Peyer's patch (tissue), 4 donors: ENCODE data around the gene PLXDC1. TPM values are rescaled to one million over a fixed set of nuclear protein-coding genes. Genes with fewer than 3 reads are reported as not detected.
"Not testable (repeated sequence)": the region's sequence is repeated elsewhere in the genome, so short reads cannot be mapped to it uniquely, and the experiment has no call there.

ENCODE experiments used
- DNase-seq, 3 donors: peaks; one replicate each; pipeline ENCODE4 v3.0.0-alpha.2; 2017 to 2019
- H3K27ac ChIP-seq, 4 donors: fragments of 200-600 bp; sonication (generic); one replicate each; pipeline ENCODE4 v1.5.1; 2016 to 2019
- H3K27me3 ChIP-seq, 2 donors: fragments of 200-600 bp; sonication (generic); one replicate each; pipeline ENCODE4 v1.5.1; 2019
- H3K36me3 ChIP-seq, 3 donors: fragments of 200-600 bp; sonication (generic); one replicate each; pipeline ENCODE4 v1.5.1; 2016 to 2019
- H3K4me1 ChIP-seq, 4 donors: fragments of 200-600 bp; sonication (generic); one replicate each; pipeline ENCODE4 v1.5.1; 2016 to 2019
- H3K4me3 ChIP-seq, 4 donors: fragments of 200-600 bp; sonication (generic); 1 replicate in 3 of 4; 2 replicates in 1 of 4; pipeline ENCODE4 v1.5.1; 2016 to 2019; ENCODE audit warnings: mild to moderate bottlenecking in 1 of 4
- H3K9me3 ChIP-seq, 4 donors: fragments of 200-600 bp; sonication (generic); one replicate each; pipeline ENCODE4 v1.5.1; 2016 to 2019; ENCODE audit warnings: mild to moderate bottlenecking in 1 of 4
- POLR2A ChIP-seq, 2 donors: fragments of 450-650 bp; IDR thresholded peaks; one replicate each; pipeline ENCODE4 v1.5.1; 2017; ENCODE audit warnings: antibody characterized with exemption in 2 of 2, mild to moderate bottlenecking in 2 of 2, moderate library complexity in 2 of 2
- total RNA-seq, 4 donors: library from RNA; depleted of rRNA; stranded (reverse); fragments of >200 nt; gene quantifications; one replicate each; pipeline ENCODE4 v1.1.0, GENCODE V29; 2016
- TF ChIP-seq, protein P1 (sequence below), 6 experiments: fragments of 450-650 bp in 4 of 6; fragments of 200-600 bp in 2 of 6; sonication (generic) in 1 of 6; IDR thresholded peaks; one replicate each; pipeline ENCODE4 v1.5.1; 2017 to 2019; ENCODE audit warnings: antibody characterized with exemption in 6 of 6, mild to moderate bottlenecking in 3 of 6, moderate library complexity in 1 of 6

The PLXDC1 gene
- total RNA-seq, 4 donors from 2014 or later = 14.5 to 34.7 (median 18.2) TPM

DNA sequence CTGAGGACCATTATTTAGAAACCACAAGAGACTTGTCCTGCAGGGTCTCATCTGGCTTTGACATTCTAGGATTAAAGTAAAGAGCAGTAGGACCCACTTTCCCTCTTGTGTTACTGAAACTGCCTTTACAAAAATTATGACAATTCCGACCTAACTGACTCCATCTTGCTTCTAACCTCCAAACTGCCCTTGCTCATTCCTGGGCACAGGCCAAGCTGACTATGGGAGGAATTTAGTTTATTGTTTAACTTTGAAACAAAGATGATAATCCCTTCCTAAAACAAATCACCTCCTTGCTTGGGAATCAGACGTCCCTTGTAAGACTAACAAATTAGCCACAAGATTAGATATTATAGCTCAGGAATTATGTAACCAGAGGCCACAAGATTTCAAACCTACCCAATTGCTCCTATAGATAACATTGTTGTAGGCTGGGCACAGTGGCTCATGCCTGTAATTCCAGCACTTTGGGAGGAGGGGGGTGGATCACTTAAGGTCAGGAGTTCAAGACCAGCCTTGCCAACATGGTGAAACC lies 97.3 kb downstream of the PLXDC1 start:
- Histone ChIP-seq H3K27me3 (no peaks in the 10 kb centered on the region), H3K36me3 (no peaks in the 10 kb centered on the region), H3K27ac (no peak overlapping the region), H3K4me3 (no peak overlapping the region), H3K4me1 (peaks cover 0 to 5% (median 0%) of the 10 kb centered on the region in 4 donors), H3K9me3 (no peaks in the 10 kb centered on the region)
- no peak for DNase-seq
- TF ChIP-seq, protein P1, sequence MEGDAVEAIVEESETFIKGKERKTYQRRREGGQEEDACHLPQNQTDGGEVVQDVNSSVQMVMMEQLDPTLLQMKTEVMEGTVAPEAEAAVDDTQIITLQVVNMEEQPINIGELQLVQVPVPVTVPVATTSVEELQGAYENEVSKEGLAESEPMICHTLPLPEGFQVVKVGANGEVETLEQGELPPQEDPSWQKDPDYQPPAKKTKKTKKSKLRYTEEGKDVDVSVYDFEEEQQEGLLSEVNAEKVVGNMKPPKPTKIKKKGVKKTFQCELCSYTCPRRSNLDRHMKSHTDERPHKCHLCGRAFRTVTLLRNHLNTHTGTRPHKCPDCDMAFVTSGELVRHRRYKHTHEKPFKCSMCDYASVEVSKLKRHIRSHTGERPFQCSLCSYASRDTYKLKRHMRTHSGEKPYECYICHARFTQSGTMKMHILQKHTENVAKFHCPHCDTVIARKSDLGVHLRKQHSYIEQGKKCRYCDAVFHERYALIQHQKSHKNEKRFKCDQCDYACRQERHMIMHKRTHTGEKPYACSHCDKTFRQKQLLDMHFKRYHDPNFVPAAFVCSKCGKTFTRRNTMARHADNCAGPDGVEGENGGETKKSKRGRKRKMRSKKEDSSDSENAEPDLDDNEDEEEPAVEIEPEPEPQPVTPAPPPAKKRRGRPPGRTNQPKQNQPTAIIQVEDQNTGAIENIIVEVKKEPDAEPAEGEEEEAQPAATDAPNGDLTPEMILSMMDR (IDR thresholded peaks at IDR 0.05) = no peak
- TF ChIP-seq POLR2A (IDR thresholded peaks at IDR 0.05) = no peak

DNA sequence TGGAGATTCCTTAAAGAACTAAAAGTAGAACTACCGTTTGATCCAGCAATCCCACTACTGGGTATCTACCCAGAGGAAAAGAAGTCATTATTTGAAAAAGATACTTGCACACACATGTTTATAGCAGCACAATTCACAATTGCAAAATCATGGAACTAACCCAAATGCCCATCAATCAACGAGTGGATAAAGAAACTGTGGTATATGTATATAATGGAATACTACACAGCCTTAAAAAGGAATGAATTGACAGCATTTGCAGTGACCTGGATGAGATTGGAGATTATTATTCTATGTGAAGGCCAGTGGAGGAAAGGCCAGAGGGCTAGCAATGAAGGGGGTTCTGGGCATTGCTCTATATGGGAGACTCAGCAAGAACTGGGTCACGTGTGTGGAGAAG lies 99.0 kb downstream of the PLXDC1 start:
- not testable (repeated sequence) for H3K4me1 ChIP-seq, H3K27me3 ChIP-seq, DNase-seq, H3K4me3 ChIP-seq, H3K36me3 ChIP-seq, H3K27ac ChIP-seq
- peaks cover 0 to 12% (median 6%) of the 10 kb centered on the region in 4 donors for H3K9me3 ChIP-seq

GRCh38 chr17:39051001-39051585 lies 100.3 kb downstream of the PLXDC1 start:
- H3K9me3 ChIP-seq = peaks cover 0 to 20% (median 14%) of the 10 kb centered on the region in 4 donors
- no peaks in the 10 kb centered on the region for H3K27me3 ChIP-seq
- no peak overlapping the region for H3K4me3 ChIP-seq
- DNase-seq = no peak
- H3K36me3 ChIP-seq = no peaks in the 10 kb centered on the region
- TF ChIP-seq, protein P1 (IDR thresholded peaks at IDR 0.05) = no peak
- no peak for TF ChIP-seq POLR2A (IDR thresholded peaks at IDR 0.05)
- no peaks in the 10 kb centered on the region for H3K4me1 ChIP-seq
- no peak overlapping the region for H3K27ac ChIP-seq

DNA sequence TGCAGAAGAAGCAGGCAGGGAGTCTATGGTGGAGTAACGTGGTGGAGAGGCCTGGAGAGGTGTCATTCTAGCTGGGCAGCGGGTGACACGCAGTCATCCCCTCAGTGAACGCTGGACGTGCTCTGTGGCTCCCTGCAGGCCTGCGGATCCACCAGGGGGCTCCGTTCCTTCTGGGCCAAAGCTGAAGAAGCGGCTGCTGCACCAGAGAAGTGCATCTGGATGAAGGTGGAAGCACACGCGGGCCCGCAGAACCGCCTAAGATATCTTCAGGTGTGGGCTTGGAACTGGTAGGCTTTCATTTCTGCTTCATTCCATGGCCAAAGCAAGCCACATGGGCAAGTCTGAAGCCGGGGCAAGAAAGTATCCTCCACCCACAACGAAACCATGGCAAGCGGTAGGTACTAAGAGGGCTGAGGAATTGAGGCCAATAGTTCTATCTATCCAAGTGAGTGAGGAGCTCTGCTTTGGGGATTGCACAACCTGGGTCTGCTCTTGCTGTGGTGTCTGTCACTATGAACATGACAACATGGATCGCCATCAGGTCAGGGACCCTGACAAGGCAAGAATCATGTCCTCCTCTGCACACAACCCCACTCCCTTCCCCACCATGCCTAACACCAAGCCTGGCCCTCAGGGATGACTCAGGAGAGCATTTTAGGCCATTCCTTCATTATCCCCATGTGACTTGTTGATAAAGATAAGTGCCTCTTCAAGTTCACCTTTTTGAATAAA lies 105.3 kb downstream of the PLXDC1 start:
- Histone ChIP-seq H3K9me3 (peaks cover 0 to 24% (median 14%) of the 10 kb centered on the region in 4 donors), H3K27me3 (no peaks in the 10 kb centered on the region), H3K4me1 (no peaks in the 10 kb centered on the region), H3K36me3 (no peaks in the 10 kb centered on the region), H3K4me3 (no peak overlapping the region), H3K27ac (no peak overlapping the region)
- no peak for DNase-seq
- TF ChIP-seq POLR2A (IDR thresholded peaks at IDR 0.05) = no peak
- TF ChIP-seq, protein P1 (IDR thresholded peaks at IDR 0.05) = no peak

- DNase-seq = no peak
- TF ChIP-seq, protein P1 (IDR thresholded peaks at IDR 0.05) = no peak
- Histone ChIP-seq H3K36me3 (no peaks in the 10 kb centered on the region), H3K27me3 (peaks cover 0 to 3% of the 10 kb centered on the region in 2 donors), H3K4me1 (no peaks in the 10 kb centered on the region), H3K9me3 (no peaks in the 10 kb centered on the region), H3K27ac (no peak overlapping the region), H3K4me3 (no peak overlapping the region)
These were observed 115.4 kb downstream of the PLXDC1 start for GRCh38 chr17:39036009-39036408.

GRCh38 chr17:39035578-39035977 lies 115.9 kb downstream of the PLXDC1 start:
- not testable (repeated sequence) for H3K27me3 ChIP-seq, DNase-seq, H3K9me3 ChIP-seq, H3K36me3 ChIP-seq, H3K27ac ChIP-seq, H3K4me1 ChIP-seq, H3K4me3 ChIP-seq
